GM21825 (cell line): ENCODE data around the gene TREH.

Source experiments
- ATAC-seq: cut with Tn5 transposase; IDR thresholded peaks from one replicate; pipeline ENCODE4 v1.9.1; 2021; ENCODE audit warnings: mild to moderate bottlenecking, moderate library complexity; ENCODE audit not compliant: unreplicated experiment

TREH gene

GRCh38 chr11:118672846-118673245 is 6.6 kb downstream of the TREH start:
- ATAC-seq: no peak

GRCh38 chr11:118671254-118671653 is 8.2 kb downstream of the TREH start:
- ATAC-seq: no peak

GRCh38 chr11:118670063-118670462 is 9.4 kb downstream of the TREH start:
- no peak for ATAC-seq

GRCh38 chr11:118666371-118666770 is 13.1 kb downstream of the TREH start:
- no peak for ATAC-seq

- ATAC-seq: no peak
These were observed 15.5 kb downstream of the TREH start for GRCh38 chr11:118663902-118664301.

GRCh38 chr11:118663381-118663780 is 16.1 kb downstream of the TREH start:
- ATAC-seq: no peak

GRCh38 chr11:118662401-118663271 is 16.8 kb downstream of the TREH start:
- no peak for ATAC-seq

GRCh38 chr11:118661425-118662301 is 17.8 kb downstream of the TREH start:
- ATAC-seq: no peak

- ATAC-seq: no peak
These were observed 18.6 kb downstream of the TREH start for GRCh38 chr11:118660681-118661424.

GRCh38 chr11:118659953-118660680 is 19.3 kb downstream of the TREH start:
- ATAC-seq: no peak

- ATAC-seq: peak; percentile 74
These were observed 20.0 kb downstream of the TREH start for GRCh38 chr11:118659314-118659952.

GRCh38 chr11:118658429-118659313 is 20.8 kb downstream of the TREH start:
- ATAC-seq: no peak

GRCh38 chr11:118657709-118658428 is 21.6 kb downstream of the TREH start:
- no peak for ATAC-seq

GRCh38 chr11:118657238-118657637 is 22.2 kb downstream of the TREH start:
- no peak for ATAC-seq

- no peak for ATAC-seq
These were observed 22.8 kb downstream of the TREH start for GRCh38 chr11:118656563-118657165.

- ATAC-seq: no peak
These were observed 23.8 kb downstream of the TREH start for GRCh38 chr11:118655486-118656190.

GRCh38 chr11:118653684-118654390 is 25.6 kb downstream of the TREH start:
- ATAC-seq: no peak
